Measurements from ENCODE around the gene KHDC4.

KHDC4 gene

DNA sequence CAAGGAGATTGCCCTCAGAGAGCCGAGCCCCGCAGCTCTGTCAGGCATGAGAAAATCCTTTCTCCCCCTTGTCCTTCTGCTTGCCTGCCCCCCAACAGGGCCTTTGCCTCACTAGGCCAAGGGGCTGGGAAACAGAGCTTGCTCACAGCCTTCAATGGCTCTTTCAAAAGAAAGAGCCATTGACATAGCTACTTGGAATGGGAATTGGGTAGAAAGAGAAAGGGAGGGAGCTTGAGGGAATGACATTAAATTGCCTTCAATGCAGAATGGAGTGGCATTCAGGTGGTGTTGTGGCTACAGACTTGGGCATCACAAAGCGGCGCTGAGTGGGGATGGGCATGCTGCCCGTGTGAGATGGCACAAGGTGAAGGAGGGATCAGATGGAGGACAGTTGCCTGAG lies 61.7 kb downstream of the KHDC4 start:
- no peak for DNase-seq (ENCODE audit: extremely low read depth in 1 of 2, low read depth in 1 of 2)

- DNase-seq (ENCODE audit: extremely low read depth in 1 of 2, low read depth in 1 of 2): no peak
These were observed 62.8 kb downstream of the KHDC4 start for GRCh38 chr1:155871390-155871789.

DNA sequence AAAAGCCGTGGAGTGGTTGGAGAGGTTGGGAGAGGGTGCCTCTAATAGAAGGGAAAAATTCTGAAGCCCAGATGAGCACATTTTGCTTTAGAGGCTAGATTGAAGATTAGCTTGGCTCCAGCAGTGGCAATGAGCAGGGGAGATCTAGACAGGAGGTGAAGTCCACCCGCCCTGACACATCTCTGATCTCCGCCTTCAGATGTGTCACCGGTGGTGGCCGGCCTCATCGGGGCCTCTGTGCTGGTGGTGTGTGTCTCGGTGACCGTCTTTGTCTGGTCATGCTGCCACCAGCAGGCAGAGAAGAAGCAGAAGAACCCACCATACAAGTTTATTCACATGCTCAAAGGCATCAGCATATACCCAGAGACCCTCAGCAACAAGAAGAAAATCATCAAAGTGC lies 66.4 kb downstream of the KHDC4 start:
- no peak for DNase-seq (ENCODE audit: extremely low read depth in 1 of 2, low read depth in 1 of 2)

DNA sequence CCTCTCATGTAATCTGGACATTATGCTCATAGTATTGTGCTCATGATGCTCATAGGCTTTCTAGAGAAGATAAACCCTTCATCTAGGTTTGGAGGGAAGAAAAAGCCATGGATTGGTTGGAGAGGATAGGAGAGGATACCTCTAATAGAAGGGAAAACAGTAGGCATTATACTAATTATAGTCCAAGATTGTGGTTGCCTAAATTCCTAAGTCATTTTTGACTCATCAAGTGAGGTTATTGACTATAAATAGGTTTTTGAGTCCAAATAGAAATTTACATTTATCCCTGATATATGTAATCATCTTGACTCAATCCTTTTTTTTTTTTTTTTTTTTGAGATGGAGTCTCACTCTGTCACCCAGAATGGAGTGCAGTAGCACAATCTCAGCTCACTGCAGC lies 69.8 kb downstream of the KHDC4 start:
- DNase-seq (ENCODE audit: extremely low read depth in 1 of 2, low read depth in 1 of 2): no peak

All from stimulated activated CD8-positive, alpha-beta memory T cell treated with anti-CD3 and anti-CD28 coated beads, Interleukin-7, amount 100 ng/mL, for 48 hours (primary cell).